ENCODE measurements around the gene CCSER1.
A peak's percentile ranks its signal among the peaks of the same experiment; 100 is the strongest.
"Not testable (repeated sequence)": the region's sequence is repeated elsewhere in the genome, so short reads cannot be mapped to it uniquely, and the experiment has no call there.

The CCSER1 gene

DNA sequence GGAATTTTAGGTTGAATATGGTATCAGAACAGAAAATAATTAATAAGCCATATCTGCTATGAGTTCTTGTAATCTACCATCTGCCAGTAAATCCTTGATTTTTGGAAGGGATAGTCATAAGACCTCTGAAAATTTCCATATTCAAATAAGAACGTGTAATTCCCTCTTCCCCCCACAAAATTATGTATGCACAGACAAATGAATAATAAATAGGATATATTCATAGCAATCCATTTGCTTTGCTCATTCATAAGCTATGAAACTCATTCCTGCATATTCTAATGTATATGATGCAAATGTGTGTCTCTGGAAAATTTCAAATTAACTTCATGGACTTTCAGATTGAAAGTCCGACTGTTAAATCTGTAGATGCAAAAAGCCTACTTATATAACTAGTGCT, 1343.5 kb downstream of the CCSER1 start:
- DNase-seq, result no peak

GRCh38 chr4:91471280-91471679, 1344.1 kb downstream of the CCSER1 start:
- DNase-seq, result peak in 1 of 51 donors; percentile 0

- DNase-seq, result no peak
These were observed 1344.9 kb downstream of the CCSER1 start for GRCh38 chr4:91472046-91472445.

GRCh38 chr4:91485415-91485814, 1358.2 kb downstream of the CCSER1 start:
- peak in 1 of 51 donors; percentile 3 for DNase-seq

DNA sequence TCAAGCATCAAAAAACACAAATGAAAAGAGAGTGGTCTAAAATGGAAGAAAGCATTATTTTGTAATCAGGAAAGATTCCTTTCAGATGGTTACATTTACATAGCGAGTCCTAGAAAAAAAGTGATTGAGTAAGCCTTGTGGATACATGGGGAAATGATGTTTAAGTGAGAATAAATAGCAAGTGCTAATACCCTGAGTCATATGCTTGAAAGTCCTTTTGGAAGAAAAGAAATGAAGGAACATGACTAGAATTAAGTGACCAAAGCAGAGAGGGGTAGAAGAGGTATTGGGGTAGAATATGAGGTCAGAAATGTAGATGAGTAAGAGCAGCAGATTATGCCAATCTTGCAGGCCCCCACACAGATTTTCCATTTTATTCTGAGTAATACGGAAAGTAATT, 1361.8 kb downstream of the CCSER1 start:
- DNase-seq, result no peak

DNA sequence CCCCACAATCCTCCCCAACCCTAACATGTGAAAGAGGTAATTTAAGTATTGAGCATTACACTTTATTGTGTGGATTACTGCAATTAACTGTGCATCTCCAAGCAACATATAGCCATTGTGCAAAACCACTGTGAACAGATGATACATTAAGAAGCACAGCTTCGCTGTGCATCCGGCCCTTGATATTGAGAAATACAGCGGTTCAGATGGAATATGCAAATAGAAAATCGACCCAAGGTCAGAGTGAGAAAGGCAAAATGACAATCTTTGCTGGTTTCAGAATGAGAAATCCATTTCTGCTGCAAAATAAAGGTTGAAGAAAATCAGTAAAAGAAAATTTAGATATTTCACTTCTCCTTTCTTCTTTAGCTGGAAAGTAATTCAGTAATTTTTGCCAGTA, 1370.7 kb downstream of the CCSER1 start:
- no peak for DNase-seq

- no peak for DNase-seq
These were observed 1375.2 kb downstream of the CCSER1 start for GRCh38 chr4:91502365-91502764.

DNA sequence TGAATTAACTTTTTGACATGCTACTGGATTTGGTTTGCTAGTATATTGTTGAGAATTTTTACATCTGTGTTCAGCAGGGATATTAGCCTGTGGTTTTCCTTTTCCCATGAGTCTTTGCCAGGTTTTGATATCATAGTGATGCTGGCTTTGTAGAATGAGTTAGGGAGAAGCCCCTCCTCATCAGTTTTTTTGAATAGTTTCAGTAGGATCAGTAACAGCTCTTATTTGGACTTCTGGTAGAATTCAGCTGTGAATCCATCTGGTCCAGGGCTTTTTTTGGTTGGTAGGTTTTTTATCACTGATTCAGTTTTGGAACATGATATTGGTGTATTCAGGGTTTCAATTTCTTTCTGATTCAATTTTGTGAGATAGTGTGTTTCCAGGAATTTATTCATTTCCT, 1386.1 kb downstream of the CCSER1 start:
- DNase-seq, result no peak

DNA sequence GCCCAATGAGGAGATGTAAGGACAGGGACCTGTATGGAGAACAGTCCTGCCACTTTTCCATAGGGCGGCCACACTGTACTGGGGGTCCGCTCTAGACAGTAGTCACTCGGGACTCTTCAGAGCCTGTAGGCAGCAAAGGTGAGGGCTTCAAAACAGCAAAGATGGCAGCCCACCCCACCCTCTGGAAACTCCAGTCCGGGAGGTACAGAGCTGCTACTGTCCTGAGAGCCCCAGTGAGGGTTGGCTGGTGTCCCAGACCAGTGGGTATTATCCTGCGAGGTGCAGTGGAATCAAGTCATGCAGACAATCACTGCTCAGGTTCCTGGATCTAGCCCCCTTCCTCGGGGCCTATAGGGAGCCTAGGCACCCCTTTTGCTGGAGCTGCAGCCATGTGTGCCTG, 1392.0 kb downstream of the CCSER1 start:
- DNase-seq, result no peak

GRCh38 chr4:91525621-91526020, 1398.4 kb downstream of the CCSER1 start:
- DNase-seq, result no peak

DNA sequence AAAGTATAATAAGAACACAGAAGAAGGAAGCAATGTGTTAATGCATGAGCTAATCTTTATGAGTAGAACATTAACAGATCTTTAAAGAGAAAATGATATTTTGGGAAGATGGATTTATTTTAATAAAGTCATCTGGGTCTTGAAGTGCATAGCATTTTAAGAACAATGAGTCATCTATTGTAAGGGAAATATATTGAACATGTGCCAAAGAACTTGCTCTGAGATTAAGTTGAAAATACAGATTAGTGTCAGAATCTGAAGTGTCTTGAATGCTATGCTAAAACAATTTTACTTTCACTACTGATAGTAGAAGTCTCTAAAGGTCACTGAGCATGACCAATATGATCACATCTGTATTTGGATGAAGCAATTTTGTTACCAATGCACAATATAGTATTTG, 1399.9 kb downstream of the CCSER1 start:
- no peak for DNase-seq

- no peak for DNase-seq
These were observed 1440.4 kb downstream of the CCSER1 start for GRCh38 chr4:91567594-91567993.

DNA sequence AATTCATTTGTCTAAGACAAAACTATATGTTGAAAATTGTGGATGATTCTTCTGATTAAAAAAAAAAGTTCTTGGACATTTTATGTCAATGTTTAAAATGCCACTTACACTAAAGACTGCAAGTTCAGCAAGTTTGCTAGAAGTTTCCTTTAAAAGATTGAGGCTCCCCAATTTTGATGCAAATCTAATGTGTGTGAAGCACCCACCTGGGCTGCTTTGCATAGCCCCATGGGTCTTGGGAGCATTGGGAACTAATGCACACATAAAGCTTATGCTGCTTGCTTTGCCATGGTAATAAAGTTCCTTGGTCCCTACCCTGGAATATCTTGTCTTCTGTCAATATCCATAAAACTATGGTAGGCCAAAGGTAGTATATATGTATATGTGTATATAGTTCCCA, 1450.7 kb downstream of the CCSER1 start:
- no peak for DNase-seq

DNA sequence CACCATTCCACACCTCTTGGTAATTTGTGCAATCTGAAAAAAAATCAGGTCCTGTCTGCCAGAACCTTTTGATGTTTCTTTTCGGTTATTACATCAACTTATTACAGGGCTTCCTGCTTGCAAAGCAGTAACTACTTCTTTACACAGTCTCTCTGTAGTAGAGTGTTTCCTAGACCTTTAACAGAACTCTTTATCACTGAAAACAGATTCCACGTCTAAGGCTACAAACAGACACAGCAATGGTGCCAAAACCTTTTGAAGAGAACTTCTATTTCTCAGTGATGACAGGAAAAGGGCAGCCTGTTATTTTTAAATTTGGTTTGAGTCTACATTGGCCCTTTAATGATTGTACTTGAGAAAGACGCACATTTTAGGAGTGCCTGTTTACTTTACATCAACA, 1463.1 kb downstream of the CCSER1 start:
- no peak for DNase-seq

DNA sequence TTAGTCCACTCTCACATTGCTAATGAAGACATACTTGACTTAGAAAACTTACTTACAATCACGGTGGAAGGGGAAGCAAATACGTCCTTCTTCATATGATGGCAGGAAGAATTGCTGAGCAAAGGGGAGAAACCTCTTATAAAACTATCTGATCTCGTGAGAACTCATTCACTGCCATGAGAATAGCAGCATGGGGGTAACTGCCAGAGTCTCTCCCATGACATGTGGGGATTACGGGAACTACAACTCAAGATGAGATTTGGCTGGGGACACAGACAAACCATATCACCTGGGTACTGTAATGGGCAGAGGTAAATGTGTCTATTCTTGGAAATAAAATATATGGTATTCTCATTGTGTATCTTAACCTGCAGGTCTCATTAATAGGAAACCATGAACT, 1464.9 kb downstream of the CCSER1 start:
- DNase-seq, result no peak

GRCh38 chr4:91596718-91597117, 1469.5 kb downstream of the CCSER1 start:
- no peak for DNase-seq

DNA sequence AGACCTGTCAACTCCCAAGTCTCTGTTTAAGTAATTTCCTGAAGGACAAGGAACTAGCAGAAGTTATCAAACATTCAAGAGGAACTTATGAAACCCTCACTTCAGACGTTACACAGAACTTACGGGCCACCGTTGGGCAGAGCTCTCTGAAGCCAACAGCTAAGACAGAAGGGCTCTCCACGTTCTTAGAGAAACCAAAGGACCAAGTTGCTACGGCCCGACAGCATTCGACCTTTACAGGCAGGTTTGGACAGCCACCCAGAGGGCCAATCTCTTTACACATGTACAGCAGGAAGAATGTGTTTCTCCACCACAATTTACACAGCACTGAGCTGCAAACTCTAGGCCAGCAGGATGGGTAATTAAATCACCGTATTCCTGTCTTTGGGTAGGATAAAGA, 1471.5 kb downstream of the CCSER1 start:
- DNase-seq, result no peak

DNA sequence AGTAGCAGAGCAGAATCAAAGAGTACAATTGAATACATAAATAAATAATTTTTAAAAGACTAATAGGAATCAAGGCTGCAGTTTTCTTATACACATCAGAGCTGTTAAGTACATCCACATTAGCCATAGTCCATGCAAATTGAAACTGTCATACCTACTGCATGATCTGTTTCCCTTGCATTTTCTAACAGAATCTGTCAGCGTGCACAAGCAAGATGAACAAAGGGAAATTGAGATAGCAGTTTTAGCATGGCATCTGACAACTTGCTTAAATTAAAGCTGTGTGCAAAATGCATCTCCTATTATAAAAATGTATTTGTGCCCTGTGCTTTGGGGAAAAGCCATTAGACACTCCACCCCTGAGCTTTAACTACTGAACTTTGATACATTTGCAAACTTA, 1473.1 kb downstream of the CCSER1 start:
- DNase-seq, result no peak

GRCh38 chr4:91601401-91601800, 1474.2 kb downstream of the CCSER1 start:
- no peak for DNase-seq

DNA sequence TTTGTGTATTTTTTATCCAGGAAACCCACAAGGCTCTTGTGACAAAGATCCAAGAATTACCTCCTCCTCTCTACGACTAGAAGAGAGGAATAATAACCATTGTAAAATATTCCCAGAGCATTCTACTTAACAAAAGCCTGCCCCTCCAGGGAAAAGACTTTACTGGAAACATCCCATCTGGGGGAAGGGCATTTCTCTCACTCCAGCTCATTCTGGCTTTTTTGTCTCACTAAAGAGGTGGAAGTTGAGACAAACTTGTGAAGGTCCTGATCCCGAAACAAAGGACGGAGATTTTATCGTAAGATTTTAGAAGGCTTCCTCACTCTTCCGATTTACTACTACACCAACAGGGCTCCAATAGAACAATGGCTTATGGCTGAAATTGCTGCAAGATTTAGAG, 1484.6 kb downstream of the CCSER1 start:
- DNase-seq, result no peak

DNA sequence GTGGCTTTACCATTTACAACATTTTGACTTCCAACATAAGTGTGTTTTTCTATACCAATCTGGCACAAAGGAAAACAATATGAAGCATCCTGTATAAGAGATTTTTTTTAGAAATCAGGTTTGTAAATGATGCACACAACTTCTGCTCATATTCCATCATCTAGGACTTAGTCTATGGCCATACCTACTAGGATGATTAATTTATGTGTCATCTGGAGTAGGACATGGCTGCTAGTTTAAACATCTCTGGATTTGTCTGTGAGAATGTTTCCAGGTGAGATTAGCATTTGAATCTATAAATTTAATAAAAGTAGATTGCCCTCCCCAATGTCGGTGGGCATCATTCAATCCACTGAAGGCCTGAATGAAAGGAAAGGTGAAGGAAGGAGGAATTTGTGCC, 1493.8 kb downstream of the CCSER1 start:
- DNase-seq, result no peak

- no peak for DNase-seq
These were observed 1494.3 kb downstream of the CCSER1 start for GRCh38 chr4:91621446-91621845.

GRCh38 chr4:91622925-91623602, 1495.9 kb downstream of the CCSER1 start:
- DNase-seq, result no peak

DNA sequence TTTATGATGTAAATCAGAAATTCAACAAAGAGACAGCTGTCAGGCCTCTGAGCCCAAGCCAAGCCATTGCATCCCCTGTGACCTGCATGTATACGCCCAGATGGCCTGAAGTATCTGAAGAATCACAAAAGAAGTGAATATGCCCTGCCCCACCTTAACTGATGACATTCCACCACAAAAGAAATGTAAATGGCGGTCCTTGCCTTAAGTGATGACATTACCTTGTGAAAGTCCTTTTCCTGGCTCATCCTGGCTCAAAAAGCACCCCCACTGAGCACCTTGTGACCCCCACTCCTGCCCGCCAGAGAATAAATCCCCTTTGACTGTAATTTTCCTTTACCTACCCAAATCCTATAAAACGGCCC, 1496.4 kb downstream of the CCSER1 start:
- DNase-seq, result not testable (repeated sequence)

Data from hypothalamus (tissue), 51 donors.